MM.1S (cell line): ENCODE data around the gene MTA3.

ENCODE experiments used
- CTCF ChIP-seq: fragments of 300-600 bp; sonication (generic); IDR thresholded peaks from 2 replicates; pipeline ENCODE4 v1.5.1; 2016; ENCODE audit warnings: antibody characterized with exemption, low read length, mixed read lengths
- EZH2 ChIP-seq: fragments of 300-600 bp; sonication (generic); optimal IDR thresholded peaks from 2 replicates; pipeline ENCODE3; 2017; ENCODE audit warnings: low read depth, mild to moderate bottlenecking, antibody characterized with exemption, low read length, mixed read lengths

- TF ChIP-seq CTCF, result no peak
- no peak for TF ChIP-seq EZH2
Observed at GRCh38 chr2:42693688-42694479, 125.5 kb downstream of the MTA3 start.
